Gastroesophageal sphincter (tissue), 4 donors: Measurements from ENCODE around the gene AFF3. TPM values are rescaled to one million over a fixed set of nuclear protein-coding genes. Genes with fewer than 3 reads are reported as not detected.
A peak's percentile ranks its signal among the peaks of the same experiment; 100 is the strongest.

ENCODE experiments used
- ATAC-seq: fragments of 150-250 bp; one replicate; pipeline ENCODE4 v1.9.1; 2016; ENCODE audit warnings: mild to moderate bottlenecking, moderate library complexity
- H3K27ac ChIP-seq, 4 donors: fragments of 200-600 bp; sonication (generic) in 3 of 4; 1 replicate in 3 of 4; 2 replicates in 1 of 4; pipeline ENCODE4 v1.5.1; 2016 to 2019
- H3K27me3 ChIP-seq: fragments of 200-600 bp; sonication (generic); one replicate; pipeline ENCODE4 v1.5.1; 2019
- H3K36me3 ChIP-seq, 2 donors: fragments of 200-600 bp; sonication (generic); one replicate each; pipeline ENCODE4 v1.5.1; 2019; ENCODE audit warnings: control low read depth in 1 of 2
- H3K4me1 ChIP-seq, 3 donors: fragments of 200-600 bp; sonication (generic); 1 replicate in 2 of 3; 2 replicates in 1 of 3; pipeline ENCODE4 v1.5.1; 2016 to 2019; ENCODE audit warnings: control low read depth in 2 of 3
- H3K4me3 ChIP-seq, 2 donors: fragments of 200-600 bp; sonication (generic); one replicate each; pipeline ENCODE4 v1.5.1; 2019; ENCODE audit warnings: mild to moderate bottlenecking in 1 of 2, moderate library complexity in 1 of 2
- H3K9me3 ChIP-seq, 3 donors: fragments of 200-600 bp; sonication (generic); one replicate each; pipeline ENCODE4 v1.5.1; 2017 to 2019; ENCODE audit warnings: control low read depth in 2 of 3
- CTCF ChIP-seq, 4 experiments: fragments of 200-600 bp in 2 of 4; fragments of 450-650 bp in 2 of 4; sonication (generic) in 1 of 4; IDR thresholded peaks; one replicate each; pipeline ENCODE4 v1.5.1; 2017 to 2019; ENCODE audit warnings: antibody characterized with exemption in 4 of 4, mild to moderate bottlenecking in 2 of 4, moderate library complexity in 2 of 4
- EP300 ChIP-seq: sonication (generic); formaldehyde crosslinking; IDR thresholded peaks from one replicate; pipeline ENCODE4 v1.6.1; 2017; ENCODE audit warnings: antibody characterized with exemption, mild to moderate bottlenecking
- POLR2A ChIP-seq, 2 donors: fragments of 450-650 bp; IDR thresholded peaks; one replicate each; pipeline ENCODE4 v1.6.1; 2017; ENCODE audit warnings: antibody characterized with exemption in 2 of 2, mild to moderate bottlenecking in 2 of 2, moderate library complexity in 1 of 2
- POLR2AphosphoS5 ChIP-seq: sonication (generic); formaldehyde crosslinking; IDR thresholded peaks from one replicate; pipeline ENCODE4 v1.6.1; 2017; ENCODE audit warnings: antibody characterized with exemption
- WGBS, 2 donors: methylation state at CpG; one replicate each; pipeline ENCODE4 v1.1.5; 2018; ENCODE audit warnings: low coverage in 1 of 2; 5-methylcytosine and 5-hydroxymethylcytosine counted together
- total RNA-seq, 4 donors: library from RNA; depleted of rRNA; stranded (reverse); fragments of >200 nt; gene quantifications; one replicate each; pipeline ENCODE4 v1.1.0, GENCODE V29; 2016

AFF3 gene
- total RNA-seq, 4 donors from 2014 or later, result 15.4 to 74.8 (median 37.7) TPM

GRCh38 chr2:99626158-99626557 is 516.2 kb downstream of the AFF3 start:
- Histone ChIP-seq H3K4me1 (peaks cover 0 to 50% (median 0%) of the 10 kb centered on the region in 3 donors), H3K4me3 (no peak overlapping the region), H3K27ac (no peak overlapping the region), H3K27me3 (no peaks in the 10 kb centered on the region), H3K9me3 (no peaks in the 10 kb centered on the region), H3K36me3 (no peaks in the 10 kb centered on the region)
- WGBS, 2 donors, result 17 to 20% methylated on average over 1 of the region's 1 CpG
- no peak for ATAC-seq
- no peak for TF ChIP-seq POLR2AphosphoS5
- TF ChIP-seq POLR2A (IDR thresholded peaks at IDR 0.05), result no peak
- TF ChIP-seq EP300, result no peak
- no peak for TF ChIP-seq CTCF (IDR thresholded peaks at IDR 0.05)

GRCh38 chr2:99624677-99625076 is 517.7 kb downstream of the AFF3 start:
- peak overlapping the region in 1 of 4 donors; percentile 1 for H3K27ac ChIP-seq
- peaks cover 0 to 55% (median 0%) of the 10 kb centered on the region in 3 donors for H3K4me1 ChIP-seq
- no peaks in the 10 kb centered on the region for H3K9me3 ChIP-seq
- no peak for TF ChIP-seq CTCF (IDR thresholded peaks at IDR 0.05)
- TF ChIP-seq POLR2A (IDR thresholded peaks at IDR 0.05), result no peak
- peak; percentile 50 for ATAC-seq
- H3K27me3 ChIP-seq, result no peaks in the 10 kb centered on the region
- no peak overlapping the region for H3K4me3 ChIP-seq
- 30 to 46% methylated on average over 2 of the region's 10 CpGs for WGBS, 2 donors
- no peaks in the 10 kb centered on the region for H3K36me3 ChIP-seq

DNA sequence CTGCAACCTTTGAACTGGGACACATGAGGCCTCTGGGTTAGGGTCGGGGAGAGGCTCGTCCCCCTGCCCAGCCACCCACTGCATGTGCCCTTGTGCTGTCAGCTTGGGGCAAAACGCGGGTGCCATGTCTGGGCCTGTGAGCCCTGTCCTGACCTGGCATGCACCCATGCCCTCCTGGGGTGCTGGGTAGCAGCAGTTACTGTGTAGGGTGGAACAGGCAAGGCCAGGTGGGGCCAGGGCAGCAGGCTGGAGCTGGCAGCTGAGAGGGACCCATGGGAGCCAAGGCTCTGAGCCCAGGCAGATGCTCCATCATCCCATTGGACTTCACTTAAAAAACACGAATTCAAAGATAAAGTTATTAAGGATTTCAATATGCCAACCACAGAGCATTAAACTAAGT is 518.8 kb downstream of the AFF3 start:
- TF ChIP-seq EP300 (no peak), POLR2AphosphoS5 (no peak), CTCF (IDR thresholded peaks at IDR 0.05) (no peak), POLR2A (IDR thresholded peaks at IDR 0.05) (no peak)
- ATAC-seq, result no peak
- Histone ChIP-seq H3K4me3 (no peak overlapping the region), H3K36me3 (no peaks in the 10 kb centered on the region), H3K27ac (no peak overlapping the region), H3K9me3 (no peaks in the 10 kb centered on the region), H3K4me1 (peaks cover 0 to 55% (median 0%) of the 10 kb centered on the region in 3 donors), H3K27me3 (no peaks in the 10 kb centered on the region)
- WGBS, 2 donors, result 80% methylated on average over 2 of the region's 5 CpGs; no CpG with 5 or more reads in 1 of the 2 donors

- H3K27me3 ChIP-seq, result no peaks in the 10 kb centered on the region
- WGBS, 2 donors, result 88% methylated on average over 3 to 4 of the region's 4 CpGs
- H3K9me3 ChIP-seq, result no peaks in the 10 kb centered on the region
- ATAC-seq, result no peak
- no peaks in the 10 kb centered on the region for H3K36me3 ChIP-seq
- no peak for TF ChIP-seq POLR2A (IDR thresholded peaks at IDR 0.05)
- TF ChIP-seq EP300, result no peak
- TF ChIP-seq CTCF (IDR thresholded peaks at IDR 0.05), result no peak
- no peak for TF ChIP-seq POLR2AphosphoS5
- H3K27ac ChIP-seq, result peak overlapping the region in 1 of 4 donors; percentile 2
- no peak overlapping the region for H3K4me3 ChIP-seq
- H3K4me1 ChIP-seq, result peaks cover 0 to 55% (median 0%) of the 10 kb centered on the region in 3 donors
Observed at GRCh38 chr2:99623035-99623434, 519.4 kb downstream of the AFF3 start.

- WGBS, 2 donors, result 78 to 89% methylated on average over 2 of the region's 6 CpGs
- H3K36me3 ChIP-seq, result no peaks in the 10 kb centered on the region
- peaks cover 0 to 55% (median 0%) of the 10 kb centered on the region in 3 donors for H3K4me1 ChIP-seq
- H3K27me3 ChIP-seq, result no peaks in the 10 kb centered on the region
- H3K4me3 ChIP-seq, result no peak overlapping the region
- no peak for ATAC-seq
- no peaks in the 10 kb centered on the region for H3K9me3 ChIP-seq
- peak overlapping the region in 1 of 4 donors; percentile 2 for H3K27ac ChIP-seq
- TF ChIP-seq POLR2AphosphoS5, result no peak
- no peak for TF ChIP-seq CTCF (IDR thresholded peaks at IDR 0.05)
- TF ChIP-seq POLR2A (IDR thresholded peaks at IDR 0.05), result no peak
- no peak for TF ChIP-seq EP300
Observed at GRCh38 chr2:99622534-99622933, 519.9 kb downstream of the AFF3 start.
